Measurements from ENCODE around the gene F2. TPM values are rescaled to one million over a fixed set of nuclear protein-coding genes. Genes with fewer than 3 reads are reported as not detected.

Gene F2
- total RNA-seq, 4 donors from 2014 or later, result not detected

DNA sequence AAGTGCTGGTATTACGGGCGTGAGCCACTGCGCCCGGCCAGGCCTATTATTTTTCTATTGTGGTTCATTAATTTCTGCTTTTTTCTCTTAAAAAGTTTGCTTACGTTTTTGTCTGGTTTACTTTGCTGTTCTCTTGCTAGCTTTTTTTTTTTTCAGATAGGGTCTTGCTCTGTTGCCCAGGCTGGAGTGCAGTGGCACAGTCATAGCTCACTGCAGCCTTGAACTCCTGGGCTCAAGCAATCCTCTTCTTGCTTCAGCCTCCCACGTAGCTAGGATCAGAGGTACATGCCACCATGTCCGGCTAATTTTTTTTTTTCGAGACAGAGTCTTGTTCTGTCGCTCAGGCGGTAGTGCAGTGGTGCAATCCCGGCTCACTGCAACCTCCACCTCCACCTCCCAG is 18.7 kb downstream of the F2 start:
- intact Hi-C loops (cut with DNase I; ENCODE audit: low total_unique reads), result no loop called here
- WGBS, 2 donors, result 92 to 94% methylated on average over 11 of the region's 11 CpGs

GRCh38 chr11:46738887-46739286 is 19.9 kb downstream of the F2 start:
- no peak overlapping the region for H3K4me3 ChIP-seq (ENCODE audit: low read depth, poor library complexity, severe bottlenecking)
- intact Hi-C loops (cut with DNase I; ENCODE audit: low total_unique reads), result no loop called here
- TF ChIP-seq POLR2A (IDR thresholded peaks at IDR 0.05) (no peak), CTCF (IDR thresholded peaks at IDR 0.05) (no peak)
- peak in 1 of 2 donors; percentile 42 for DNase-seq (ENCODE audit: low spot score in 2 of 2)
- WGBS, 2 donors, result 74 to 76% methylated on average over 6 of the region's 6 CpGs

More for the DNA sequence above, 18.7 kb downstream of the F2 start:
- peak in 1 of 2 donors; percentile 5 for DNase-seq (ENCODE audit: low spot score in 2 of 2)
- no peak for TF ChIP-seq CTCF (IDR thresholded peaks at IDR 0.05)
- no peak for TF ChIP-seq POLR2A (IDR thresholded peaks at IDR 0.05)
- H3K4me3 ChIP-seq (ENCODE audit: low read depth, poor library complexity, severe bottlenecking), result no peak overlapping the region

GRCh38 chr11:46741600-46742484 is 22.8 kb downstream of the F2 start:
- no peak for TF ChIP-seq CTCF (IDR thresholded peaks at IDR 0.05)
- TF ChIP-seq POLR2A (IDR thresholded peaks at IDR 0.05), result no peak
- intact Hi-C loops (cut with DNase I; ENCODE audit: low total_unique reads), result no loop called here
- H3K4me3 ChIP-seq (ENCODE audit: low read depth, poor library complexity, severe bottlenecking), result no peak overlapping the region
- 71 to 74% methylated on average over 12 of the region's 12 CpGs for WGBS, 2 donors
- DNase-seq (ENCODE audit: low spot score in 2 of 2), result peak in 1 of 2 donors; percentile 57

GRCh38 chr11:46743043-46743442 is 24.0 kb downstream of the F2 start:
- 89 to 93% methylated on average over 2 of the region's 2 CpGs for WGBS, 2 donors
- DNase-seq (ENCODE audit: low spot score in 2 of 2), result no peak
- intact Hi-C loops (cut with DNase I; ENCODE audit: low total_unique reads), result no loop called here
- TF ChIP-seq POLR2A (IDR thresholded peaks at IDR 0.05), result no peak
- no peak for TF ChIP-seq CTCF (IDR thresholded peaks at IDR 0.05)
- H3K4me3 ChIP-seq (ENCODE audit: low read depth, poor library complexity, severe bottlenecking), result no peak overlapping the region

DNA sequence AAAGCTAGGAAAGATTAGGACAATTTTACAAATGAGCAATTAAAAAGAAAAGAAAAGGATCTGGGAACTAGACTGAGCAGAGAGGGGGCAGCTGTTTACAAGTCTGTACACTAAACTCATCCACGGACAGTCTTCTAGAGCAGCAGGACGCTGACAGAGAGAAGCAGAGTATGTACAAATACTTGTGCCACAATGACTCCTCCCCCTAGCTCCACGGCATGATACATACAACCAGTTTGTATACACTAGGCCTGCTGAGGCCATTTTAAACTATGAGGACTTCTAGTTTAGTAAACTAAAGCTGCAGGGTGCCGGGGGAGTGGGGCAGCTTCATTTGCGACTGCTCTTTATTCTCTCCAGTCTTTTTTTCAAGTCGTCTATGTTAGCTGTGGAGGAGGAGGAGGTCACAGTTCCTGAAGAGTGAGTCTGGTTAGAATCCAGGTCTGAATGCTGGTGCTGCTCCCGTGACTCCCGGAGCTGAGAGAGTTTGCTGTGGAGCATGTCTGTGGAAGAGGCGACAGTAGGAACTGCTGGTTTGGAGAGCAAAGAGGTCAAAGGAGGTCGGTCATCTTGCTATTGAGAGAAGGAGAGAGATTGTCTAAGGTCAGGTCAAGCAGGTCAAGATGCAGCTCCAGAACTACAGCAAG is 24.8 kb downstream of the F2 start:
- no peak overlapping the region for H3K4me3 ChIP-seq (ENCODE audit: low read depth, poor library complexity, severe bottlenecking)
- TF ChIP-seq POLR2A (IDR thresholded peaks at IDR 0.05) (no peak), CTCF (IDR thresholded peaks at IDR 0.05) (no peak)
- peak in 1 of 2 donors; percentile 48 for DNase-seq (ENCODE audit: low spot score in 2 of 2)
- intact Hi-C loops (cut with DNase I; ENCODE audit: low total_unique reads), result no loop called here
- 83 to 87% methylated on average over 10 of the region's 10 CpGs for WGBS, 2 donors
